GM23248 (cell line): ENCODE measurements around the gene GRM7.

ENCODE experiments used
- EZH2 ChIP-seq: fragments of 200-600 bp; sonication (generic); IDR thresholded peaks from 2 replicates; pipeline ENCODE4 v1.6.1; 2018; ENCODE audit warnings: antibody characterized with exemption, mild to moderate bottlenecking; ENCODE audit not compliant: insufficient read depth, poor library complexity, severe bottlenecking
- EZH2phosphoT487 ChIP-seq: fragments of 200-600 bp; sonication (generic); IDR thresholded peaks from 2 replicates; pipeline ENCODE4 v1.6.1; 2018; ENCODE audit warnings: antibody characterized with exemption, moderate library complexity, mild to moderate bottlenecking, low read depth; ENCODE audit not compliant: insufficient read depth

DNA sequence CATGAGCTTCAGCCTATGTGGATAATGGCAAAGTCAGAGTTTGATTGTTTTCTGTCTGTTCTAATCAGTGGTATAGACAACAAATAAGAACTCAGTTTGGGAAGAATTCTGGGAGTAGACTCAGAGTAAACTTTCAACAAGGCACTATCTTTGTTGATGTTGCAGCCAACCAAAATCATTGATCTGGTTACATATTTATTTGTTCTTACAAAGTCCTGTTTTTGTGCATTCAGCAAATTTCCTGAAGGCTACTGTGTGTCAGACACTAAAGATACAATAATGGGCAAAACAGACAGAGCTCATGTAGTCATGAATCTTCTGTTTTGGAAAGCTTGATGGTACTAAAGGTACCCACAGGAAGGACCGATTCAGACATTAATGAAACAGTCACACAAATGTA, 55.0 kb downstream of the GRM7 start:
- TF ChIP-seq EZH2 = no peak
- no peak for TF ChIP-seq EZH2phosphoT487
